ENCODE data around the gene PMFBP1. TPM values are rescaled to one million over a fixed set of nuclear protein-coding genes. Genes with fewer than 3 reads are reported as not detected.

PMFBP1 gene
- total RNA-seq, 1 donor from 2014 or later = 1.2 TPM

DNA sequence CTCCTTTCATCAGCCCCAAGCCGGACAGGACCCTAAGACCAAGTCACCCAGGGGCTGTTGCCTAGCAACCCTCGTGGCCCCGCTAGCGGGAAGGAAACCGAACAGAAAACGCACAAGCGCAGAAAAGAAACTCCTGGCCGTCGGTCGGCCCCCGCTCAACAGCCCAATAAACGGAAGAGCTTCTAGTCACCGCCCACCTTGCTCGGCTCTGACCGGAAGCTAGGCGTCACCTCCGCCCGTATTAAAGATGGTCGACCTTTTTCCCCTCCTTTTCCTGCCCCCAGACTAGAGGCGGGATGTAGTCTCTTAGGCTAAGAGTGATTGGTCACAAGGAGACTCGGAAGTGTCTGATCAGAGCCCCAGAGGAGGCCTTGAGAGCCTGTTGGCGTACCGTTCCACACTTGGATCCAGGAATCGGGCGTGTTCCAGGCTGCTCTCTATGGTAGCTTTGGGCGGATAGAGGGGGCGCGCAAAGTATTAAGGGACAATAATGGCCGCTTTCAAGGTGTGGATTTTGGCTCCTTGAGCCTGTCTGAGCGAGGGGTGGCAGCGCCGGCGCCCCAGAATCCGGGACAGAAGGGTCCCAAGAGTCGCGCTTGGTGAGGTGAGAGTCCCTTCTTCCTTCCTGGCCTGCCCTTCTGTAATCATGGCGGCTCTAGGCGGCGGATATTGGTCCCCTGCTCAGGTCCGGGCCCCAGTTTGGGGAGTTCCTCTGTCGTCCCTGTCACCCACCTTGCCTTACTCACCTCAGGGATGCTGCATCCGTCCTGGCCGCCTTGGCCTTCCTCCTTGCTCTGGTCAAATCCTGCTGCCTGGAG, 78.3 kb downstream of the PMFBP1 start, which contains the start of the genes DHX38 and TXNL4B:
TSS of gene DHX38 (plus strand) at position 400 of the 818 bp plus-strand sequence. CDS start 2,311 bp downstream, outside the sequence.
TSS of gene TXNL4B (minus strand) at position 173 of the 818 bp plus-strand sequence. CDS start 2,871 bp downstream, outside the sequence.
- Histone ChIP-seq H2AFZ (ENCODE audit: low read depth, low read length) (peak within 1 kb of the TSS; percentile 76), H3K79me2 (ENCODE audit: insufficient read depth, low read length) (peaks cover 74% of the 10 kb centered on the region), H3K27ac (ENCODE audit: low read depth, low read length) (peak within 1 kb of the TSS; percentile 85), H3K4me3 (ENCODE audit: insufficient read depth, low read depth, low read length) (peak within 1 kb of the TSS; percentile 88), H3K9me3 (ENCODE audit: insufficient read depth, low read depth, low read length) (no peaks in the 10 kb centered on the region), H3K27me3 (ENCODE audit: insufficient read depth, low read length) (no peaks in the 10 kb centered on the region), H3K36me3 (ENCODE audit: insufficient read depth, low read length) (peaks cover 27% of the 10 kb centered on the region), H4K20me1 (ENCODE audit: insufficient read depth, low read length) (peaks cover 38% of the 10 kb centered on the region), H3K9ac (ENCODE audit: low read length) (peak within 1 kb of the TSS; percentile 92), H3K4me2 (ENCODE audit: low read length) (peak within 1 kb of the TSS; percentile 90), H3K4me1 (ENCODE audit: insufficient read depth, low read length) (peaks cover 9% of the 10 kb centered on the region)
- Mint-ChIP-seq H3K4me1 (ENCODE audit: low read depth, unreplicated experiment) (peaks cover 16% of the 10 kb centered on the region), H3K36me3 (ENCODE audit: low read depth, unreplicated experiment) (peaks cover 6% of the 10 kb centered on the region), H3K9me3 (ENCODE audit: unreplicated experiment) (no peaks in the 10 kb centered on the region), H3K27ac (ENCODE audit: unreplicated experiment) (peak within 1 kb of the TSS; percentile 94), H3K27me3 (ENCODE audit: low read depth, unreplicated experiment) (no peaks in the 10 kb centered on the region), H3K4me3 (ENCODE audit: unreplicated experiment) (peak within 1 kb of the TSS; percentile 99)
- peak; percentile 99 for DNase-seq (ENCODE audit: low read depth)
- TF ChIP-seq, protein P1, sequence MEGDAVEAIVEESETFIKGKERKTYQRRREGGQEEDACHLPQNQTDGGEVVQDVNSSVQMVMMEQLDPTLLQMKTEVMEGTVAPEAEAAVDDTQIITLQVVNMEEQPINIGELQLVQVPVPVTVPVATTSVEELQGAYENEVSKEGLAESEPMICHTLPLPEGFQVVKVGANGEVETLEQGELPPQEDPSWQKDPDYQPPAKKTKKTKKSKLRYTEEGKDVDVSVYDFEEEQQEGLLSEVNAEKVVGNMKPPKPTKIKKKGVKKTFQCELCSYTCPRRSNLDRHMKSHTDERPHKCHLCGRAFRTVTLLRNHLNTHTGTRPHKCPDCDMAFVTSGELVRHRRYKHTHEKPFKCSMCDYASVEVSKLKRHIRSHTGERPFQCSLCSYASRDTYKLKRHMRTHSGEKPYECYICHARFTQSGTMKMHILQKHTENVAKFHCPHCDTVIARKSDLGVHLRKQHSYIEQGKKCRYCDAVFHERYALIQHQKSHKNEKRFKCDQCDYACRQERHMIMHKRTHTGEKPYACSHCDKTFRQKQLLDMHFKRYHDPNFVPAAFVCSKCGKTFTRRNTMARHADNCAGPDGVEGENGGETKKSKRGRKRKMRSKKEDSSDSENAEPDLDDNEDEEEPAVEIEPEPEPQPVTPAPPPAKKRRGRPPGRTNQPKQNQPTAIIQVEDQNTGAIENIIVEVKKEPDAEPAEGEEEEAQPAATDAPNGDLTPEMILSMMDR (IDR thresholded peaks at IDR 0.05; ENCODE audit: insufficient read depth, low read depth, low read length) = no peak
- TF ChIP-seq EZH2 (IDR thresholded peaks at IDR 0.05; ENCODE audit: insufficient read depth, low read length) = no peak
- FAIRE-seq = peak; percentile 58

- Histone ChIP-seq H3K4me3 (ENCODE audit: insufficient read depth, low read depth, low read length) (peak overlapping the region; percentile 88), H3K27ac (ENCODE audit: low read depth, low read length) (peak overlapping the region; percentile 40), H3K36me3 (ENCODE audit: insufficient read depth, low read length) (peaks cover 29% of the 10 kb centered on the region), H3K9ac (ENCODE audit: low read length) (peak overlapping the region; percentile 92), H4K20me1 (ENCODE audit: insufficient read depth, low read length) (peaks cover 38% of the 10 kb centered on the region), H2AFZ (ENCODE audit: low read depth, low read length) (peak overlapping the region; percentile 75), H3K9me3 (ENCODE audit: insufficient read depth, low read depth, low read length) (no peaks in the 10 kb centered on the region), H3K4me2 (ENCODE audit: low read length) (peak overlapping the region; percentile 90), H3K4me1 (ENCODE audit: insufficient read depth, low read length) (peaks cover 9% of the 10 kb centered on the region), H3K79me2 (ENCODE audit: insufficient read depth, low read length) (peaks cover 74% of the 10 kb centered on the region), H3K27me3 (ENCODE audit: insufficient read depth, low read length) (no peaks in the 10 kb centered on the region)
- Mint-ChIP-seq H3K9me3 (ENCODE audit: unreplicated experiment) (no peaks in the 10 kb centered on the region), H3K36me3 (ENCODE audit: low read depth, unreplicated experiment) (peaks cover 6% of the 10 kb centered on the region), H3K27ac (ENCODE audit: unreplicated experiment) (peak overlapping the region; percentile 94), H3K4me3 (ENCODE audit: unreplicated experiment) (peak overlapping the region; percentile 99), H3K27me3 (ENCODE audit: low read depth, unreplicated experiment) (no peaks in the 10 kb centered on the region), H3K4me1 (ENCODE audit: low read depth, unreplicated experiment) (peaks cover 16% of the 10 kb centered on the region)
- peak; percentile 73 for DNase-seq (ENCODE audit: low read depth)
- FAIRE-seq = no peak
- TF ChIP-seq, protein P1 (IDR thresholded peaks at IDR 0.05; ENCODE audit: insufficient read depth, low read depth, low read length) = no peak
- no peak for TF ChIP-seq EZH2 (IDR thresholded peaks at IDR 0.05; ENCODE audit: insufficient read depth, low read length)
Observed at GRCh38 chr16:72092832-72093447, 79.0 kb downstream of the PMFBP1 start.
